ENCODE results near the gene CALD1. TPM values are rescaled to one million over a fixed set of nuclear protein-coding genes. Genes with fewer than 3 reads are reported as not detected.

CALD1 gene
- total RNA-seq, 2 donors from 2014 or later: 307 to 314 TPM

DNA sequence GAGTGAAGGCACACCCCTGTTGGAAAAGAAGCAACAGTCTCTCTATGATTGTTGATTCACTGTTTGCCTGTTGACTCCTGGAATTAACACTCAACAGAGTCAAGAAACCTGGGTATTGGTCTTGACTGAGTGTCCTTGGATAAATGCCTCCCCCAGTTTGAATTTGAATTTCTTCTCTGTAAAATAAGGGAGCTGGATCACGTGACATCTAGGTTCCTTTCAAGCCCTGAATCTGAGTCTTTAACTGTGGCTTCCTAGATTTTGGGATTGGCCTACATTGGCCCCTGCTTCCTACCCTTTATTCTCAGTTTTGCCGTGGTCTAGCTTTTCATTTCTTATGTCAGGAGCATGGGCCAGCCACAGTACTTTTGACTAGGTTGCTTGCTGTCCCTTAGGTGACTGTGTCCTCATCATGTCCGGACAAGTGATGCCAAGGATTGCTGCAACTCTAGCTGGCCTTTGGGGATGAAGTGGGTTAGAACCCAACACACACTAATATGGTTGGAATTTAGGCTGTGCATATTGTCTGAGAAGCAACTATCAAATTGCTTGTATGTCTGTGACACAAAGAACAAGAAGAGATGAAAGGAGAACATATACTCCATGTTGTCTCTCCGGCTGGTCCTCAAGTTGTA, 35.4 kb downstream of the CALD1 start:
- intact Hi-C loops (cut with DNase I): no loop called here
- no peaks in the 10 kb centered on the region for H3K9me3 ChIP-seq
- TF ChIP-seq POLR2A (IDR thresholded peaks at IDR 0.05) (no peak), POLR2AphosphoS5 (IDR thresholded peaks at IDR 0.05) (no peak)
- TF ChIP-seq, protein P1, sequence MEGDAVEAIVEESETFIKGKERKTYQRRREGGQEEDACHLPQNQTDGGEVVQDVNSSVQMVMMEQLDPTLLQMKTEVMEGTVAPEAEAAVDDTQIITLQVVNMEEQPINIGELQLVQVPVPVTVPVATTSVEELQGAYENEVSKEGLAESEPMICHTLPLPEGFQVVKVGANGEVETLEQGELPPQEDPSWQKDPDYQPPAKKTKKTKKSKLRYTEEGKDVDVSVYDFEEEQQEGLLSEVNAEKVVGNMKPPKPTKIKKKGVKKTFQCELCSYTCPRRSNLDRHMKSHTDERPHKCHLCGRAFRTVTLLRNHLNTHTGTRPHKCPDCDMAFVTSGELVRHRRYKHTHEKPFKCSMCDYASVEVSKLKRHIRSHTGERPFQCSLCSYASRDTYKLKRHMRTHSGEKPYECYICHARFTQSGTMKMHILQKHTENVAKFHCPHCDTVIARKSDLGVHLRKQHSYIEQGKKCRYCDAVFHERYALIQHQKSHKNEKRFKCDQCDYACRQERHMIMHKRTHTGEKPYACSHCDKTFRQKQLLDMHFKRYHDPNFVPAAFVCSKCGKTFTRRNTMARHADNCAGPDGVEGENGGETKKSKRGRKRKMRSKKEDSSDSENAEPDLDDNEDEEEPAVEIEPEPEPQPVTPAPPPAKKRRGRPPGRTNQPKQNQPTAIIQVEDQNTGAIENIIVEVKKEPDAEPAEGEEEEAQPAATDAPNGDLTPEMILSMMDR (IDR thresholded peaks at IDR 0.05): no peak
- H3K4me3 ChIP-seq: no peak overlapping the region
- H3K27ac ChIP-seq: no peak overlapping the region
- 82% methylated on average over 4 of the region's 4 CpGs for WGBS
- H3K27me3 ChIP-seq (replicated peaks; ENCODE audit: insufficient read depth): no peaks in the 10 kb centered on the region
- H3K36me3 ChIP-seq: no peaks in the 10 kb centered on the region
- H3K4me1 ChIP-seq (replicated peaks): no peaks in the 10 kb centered on the region
- no peak for DNase-seq (ENCODE audit: low spot score)

DNA sequence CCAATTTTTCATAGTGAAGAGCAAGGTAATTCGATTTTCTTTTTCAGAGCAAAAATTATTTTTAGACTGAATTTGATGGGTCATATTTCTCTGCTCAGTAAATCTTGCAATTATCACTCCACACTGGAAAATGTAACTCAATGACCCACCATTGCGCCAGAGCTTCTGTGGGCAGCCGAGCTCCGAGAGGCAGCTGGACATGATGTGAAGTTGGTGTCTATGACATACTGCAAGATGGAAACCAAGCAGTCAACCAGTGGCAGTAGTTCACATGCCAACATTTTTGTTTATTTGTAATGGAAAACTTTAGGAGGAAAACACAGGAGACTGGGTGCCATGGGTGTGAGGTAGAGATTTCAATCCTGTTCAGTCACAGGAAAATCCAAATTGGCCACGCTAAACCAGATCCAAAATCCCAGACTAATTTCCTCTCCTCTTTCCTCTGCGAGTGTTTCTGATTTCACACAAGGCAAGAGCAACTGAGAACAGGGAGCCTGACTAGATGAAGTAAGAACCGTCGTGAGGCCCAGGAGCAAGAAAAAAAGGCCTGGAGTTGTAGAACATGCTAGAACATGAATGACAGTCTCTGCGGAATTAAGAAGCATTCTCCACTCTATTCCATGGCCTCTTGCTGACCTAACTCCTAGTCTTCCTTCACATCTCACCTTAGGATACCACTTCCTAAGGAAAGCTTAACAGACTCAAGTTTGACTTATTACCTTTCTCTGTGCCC, 39.3 kb downstream of the CALD1 start:
- no peak overlapping the region for H3K27ac ChIP-seq
- H3K4me1 ChIP-seq (replicated peaks): no peaks in the 10 kb centered on the region
- 92% methylated on average over 9 of the region's 9 CpGs for WGBS
- H3K4me3 ChIP-seq: no peak overlapping the region
- TF ChIP-seq, protein P1 (IDR thresholded peaks at IDR 0.05): no peak
- TF ChIP-seq POLR2AphosphoS5 (IDR thresholded peaks at IDR 0.05): peak; percentile 3
- intact Hi-C loops (cut with DNase I): no loop called here
- H3K27me3 ChIP-seq (replicated peaks; ENCODE audit: insufficient read depth): no peaks in the 10 kb centered on the region
- H3K36me3 ChIP-seq: no peaks in the 10 kb centered on the region
- no peaks in the 10 kb centered on the region for H3K9me3 ChIP-seq
- no peak for DNase-seq (ENCODE audit: low spot score)

DNA sequence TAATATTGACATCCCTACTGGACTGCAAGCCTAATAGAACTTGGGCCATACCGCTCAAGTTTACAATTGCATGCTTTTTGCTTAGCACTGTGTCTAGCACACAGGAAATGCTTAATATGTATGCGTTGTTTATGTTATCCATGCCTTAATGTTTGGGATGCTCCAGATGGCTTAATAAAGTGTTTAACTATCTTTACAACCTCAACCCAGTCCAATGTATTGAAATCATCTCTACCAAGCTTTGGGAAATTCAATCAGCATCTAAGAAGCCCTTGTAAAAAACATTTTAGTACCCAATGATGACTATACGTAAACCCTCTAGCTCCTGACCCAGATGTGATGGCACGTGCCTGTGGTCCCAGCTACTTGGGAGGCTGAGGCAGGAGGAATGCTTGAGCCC, 40.0 kb downstream of the CALD1 start:
- TF ChIP-seq POLR2AphosphoS5 (IDR thresholded peaks at IDR 0.05): no peak
- TF ChIP-seq, protein P1 (IDR thresholded peaks at IDR 0.05): no peak
- no peak for TF ChIP-seq POLR2A (IDR thresholded peaks at IDR 0.05)
- DNase-seq (ENCODE audit: low spot score): no peak
- intact Hi-C loops (cut with DNase I): no loop called here
- Histone ChIP-seq H3K27me3 (replicated peaks; ENCODE audit: insufficient read depth) (no peaks in the 10 kb centered on the region), H3K4me1 (replicated peaks) (no peaks in the 10 kb centered on the region), H3K27ac (no peak overlapping the region), H3K9me3 (no peaks in the 10 kb centered on the region), H3K36me3 (no peaks in the 10 kb centered on the region), H3K4me3 (no peak overlapping the region)
- WGBS: 91% methylated on average over 4 of the region's 4 CpGs

DNA sequence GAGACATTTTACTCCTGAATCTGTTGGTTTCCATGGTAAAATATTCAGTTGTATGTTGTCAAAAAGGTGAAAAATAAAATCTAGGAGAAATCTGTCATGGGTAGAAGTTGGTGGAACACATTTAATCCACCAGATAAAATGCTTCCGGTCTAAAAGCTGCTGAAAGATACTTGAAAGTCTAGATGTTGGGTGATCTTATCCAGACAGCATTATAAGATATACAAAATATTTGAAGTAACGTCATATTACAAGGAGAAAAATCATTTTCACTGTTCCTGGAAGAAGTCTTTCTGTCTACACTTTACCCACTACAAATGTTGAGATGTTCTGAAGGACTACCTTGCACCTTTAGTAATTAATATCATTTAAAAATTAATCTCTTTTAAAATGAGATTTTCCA, 40.9 kb downstream of the CALD1 start:
- Histone ChIP-seq H3K4me1 (replicated peaks) (no peaks in the 10 kb centered on the region), H3K4me3 (no peak overlapping the region), H3K36me3 (no peaks in the 10 kb centered on the region), H3K27ac (no peak overlapping the region), H3K9me3 (no peaks in the 10 kb centered on the region), H3K27me3 (replicated peaks; ENCODE audit: insufficient read depth) (no peaks in the 10 kb centered on the region)
- TF ChIP-seq, protein P1 (IDR thresholded peaks at IDR 0.05): no peak
- TF ChIP-seq POLR2AphosphoS5 (IDR thresholded peaks at IDR 0.05): no peak
- no peak for TF ChIP-seq POLR2A (IDR thresholded peaks at IDR 0.05)
- DNase-seq (ENCODE audit: low spot score): no peak
- intact Hi-C loops (cut with DNase I): no loop called here
- 88% methylated on average over 2 of the region's 2 CpGs for WGBS

DNA sequence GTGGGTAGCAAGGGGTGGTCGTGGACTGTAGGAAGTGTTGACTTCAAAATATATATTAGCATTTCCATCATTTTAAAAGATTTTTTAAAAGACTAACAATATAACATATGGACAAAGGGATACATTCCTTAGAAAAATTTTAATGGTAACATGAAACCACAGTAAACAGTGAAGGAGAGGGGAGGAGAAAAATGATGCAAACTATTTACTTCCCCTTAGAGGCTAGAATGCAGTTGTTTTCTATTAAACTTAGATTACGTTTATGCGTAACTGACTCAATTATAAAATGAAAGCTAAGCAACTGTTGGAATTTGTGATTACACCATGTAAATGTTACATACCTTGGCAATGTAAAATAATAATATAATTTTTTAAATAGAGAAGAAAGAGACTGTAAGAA, 41.3 kb downstream of the CALD1 start:
- intact Hi-C loops (cut with DNase I): no loop called here
- no peaks in the 10 kb centered on the region for H3K36me3 ChIP-seq
- no peak overlapping the region for H3K27ac ChIP-seq
- no peak overlapping the region for H3K4me3 ChIP-seq
- TF ChIP-seq, protein P1 (IDR thresholded peaks at IDR 0.05): no peak
- H3K4me1 ChIP-seq (replicated peaks): no peaks in the 10 kb centered on the region
- DNase-seq (ENCODE audit: low spot score): no peak
- 64% methylated on average over 3 of the region's 3 CpGs for WGBS
- no peaks in the 10 kb centered on the region for H3K27me3 ChIP-seq (replicated peaks; ENCODE audit: insufficient read depth)
- H3K9me3 ChIP-seq: no peaks in the 10 kb centered on the region

Measured in prostate gland (tissue), 2 donors.